Midbrain (tissue), 1 donor: ENCODE results near the gene PHACTR4.
A peak's percentile ranks its signal among the peaks of the same experiment; 100 is the strongest.
"Not testable (repeated sequence)": the region's sequence is repeated elsewhere in the genome, so short reads cannot be mapped to it uniquely, and the experiment has no call there.

Source experiments
- DNase-seq: peaks from one replicate; lab custom pipeline; 2025; lab: John Stamatoyannopoulos, UW

The PHACTR4 gene

DNA sequence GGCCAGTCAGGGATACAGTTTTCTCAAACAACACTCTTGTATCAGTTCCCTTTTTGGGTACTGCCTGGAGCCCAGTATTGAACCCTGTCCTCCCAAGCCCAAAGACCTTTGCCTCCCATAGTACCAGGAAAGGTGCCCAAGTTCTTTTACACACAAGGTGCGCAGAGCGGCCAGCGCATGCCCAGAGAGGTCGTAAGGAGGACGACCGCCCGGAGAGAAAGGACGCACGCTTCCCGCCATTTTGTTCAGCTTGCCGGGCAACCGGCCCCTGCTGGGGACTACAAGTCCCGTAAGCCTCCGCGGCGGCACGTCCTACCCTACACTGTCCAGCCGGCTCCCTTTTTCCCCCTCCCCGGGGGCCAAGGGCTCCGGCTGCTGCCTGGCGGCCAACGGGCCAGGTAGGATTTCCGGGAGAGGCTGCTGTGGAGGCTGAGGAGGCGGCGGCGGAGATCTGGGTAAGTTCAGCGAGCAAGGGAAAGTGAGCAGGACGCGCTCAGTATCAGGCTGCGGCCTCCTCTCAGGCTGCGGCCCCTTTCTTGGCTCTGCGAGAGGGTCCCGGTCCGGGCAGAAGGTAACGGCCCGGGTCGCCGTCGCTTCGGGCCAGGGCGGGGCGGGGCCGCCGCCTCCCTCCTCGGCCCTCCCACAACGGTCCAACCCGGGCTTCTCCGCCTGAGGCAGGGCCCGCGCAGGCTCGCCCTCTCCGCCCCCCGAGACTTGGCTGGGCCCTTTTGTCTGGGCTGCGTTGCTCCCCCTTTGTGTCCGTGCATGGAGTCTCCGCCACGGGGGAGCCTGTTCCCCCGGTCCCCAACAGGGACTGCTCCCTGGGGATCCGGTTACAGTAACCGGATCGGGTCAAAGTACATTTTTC lies at the start of gene PHACTR4:
Gene PHACTR4 (plus strand): TSS at position 370 of the 868 bp plus-strand sequence. CDS start 37,708 bp downstream, outside the sequence.
- DNase-seq, result peak; percentile 88

DNA sequence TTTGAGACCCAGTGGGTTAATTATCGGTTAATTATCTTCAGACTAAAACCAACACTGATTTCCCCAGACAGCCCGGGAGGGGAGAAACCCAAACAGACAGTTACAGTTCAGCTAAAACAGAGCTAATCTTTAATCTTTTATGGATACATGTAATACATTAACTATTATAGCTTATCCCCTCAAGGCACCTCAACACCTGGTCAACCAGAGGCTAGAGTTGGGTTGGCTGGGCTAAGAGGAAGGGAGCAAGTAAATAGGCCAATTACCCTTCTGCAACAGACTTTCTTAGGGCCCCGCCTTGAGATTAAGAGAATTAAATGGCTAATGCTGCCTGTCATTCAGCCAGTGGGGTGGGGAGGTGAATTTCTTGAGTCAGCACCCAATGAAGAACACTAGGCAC lies 47.3 kb upstream of the PHACTR4 start:
- DNase-seq, result no peak

DNA sequence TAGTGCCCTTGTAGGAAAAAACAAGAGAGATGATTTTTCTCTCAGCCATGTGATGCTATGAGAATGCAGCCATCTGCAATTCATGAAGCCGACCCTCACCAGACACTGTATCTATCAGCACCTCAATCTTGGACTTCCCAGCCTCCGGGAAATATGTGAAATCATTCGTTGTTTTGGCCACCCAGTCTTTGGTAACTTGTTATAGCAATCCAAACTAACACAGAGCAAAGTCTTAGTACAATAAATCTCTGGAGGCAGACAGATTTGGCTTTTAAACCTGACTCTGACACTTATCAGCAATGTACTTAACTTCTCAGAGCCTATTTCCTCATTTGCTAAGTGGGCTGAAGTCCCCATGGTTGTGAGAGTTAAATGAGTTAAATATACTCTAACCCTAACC lies 45.8 kb upstream of the PHACTR4 start:
- no peak for DNase-seq

DNA sequence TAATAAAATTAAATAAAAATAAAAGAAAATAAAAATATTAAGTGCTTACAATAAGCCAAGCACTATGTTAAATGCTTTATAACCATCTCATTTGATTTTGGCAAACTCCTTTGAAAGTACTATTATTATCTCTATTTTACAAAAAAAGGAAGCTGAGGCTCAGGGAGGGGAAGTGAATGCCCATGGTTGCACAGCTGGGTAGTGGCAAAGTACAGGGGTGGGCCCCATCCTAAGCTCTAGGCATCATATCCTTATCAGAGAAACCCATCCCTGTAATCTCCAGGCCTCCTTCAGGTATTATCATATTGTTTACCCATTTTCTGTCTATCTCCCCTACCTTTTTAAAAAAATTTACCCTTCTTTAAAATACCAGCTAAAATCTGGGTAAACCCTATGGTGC lies 43.0 kb upstream of the PHACTR4 start:
- DNase-seq, result no peak

DNA sequence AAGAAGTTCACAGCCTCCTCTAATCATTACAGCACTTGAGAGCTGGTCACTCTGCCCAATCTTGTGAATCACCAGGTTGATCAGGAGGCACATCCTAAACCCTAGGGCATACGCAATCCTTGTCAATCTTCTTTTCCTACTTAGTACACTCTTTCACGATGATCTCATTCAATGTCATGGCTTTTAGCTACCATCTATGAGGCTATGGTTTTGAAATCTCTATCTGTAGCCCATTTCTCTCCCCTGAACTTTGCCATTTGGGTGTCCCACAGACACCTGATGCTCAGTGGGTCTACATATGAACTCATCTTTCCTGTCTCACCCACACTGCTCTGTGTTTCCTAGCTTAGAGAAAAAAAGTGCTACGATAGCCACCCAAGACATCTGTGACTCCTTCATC lies 42.6 kb upstream of the PHACTR4 start:
- no peak for DNase-seq

DNA sequence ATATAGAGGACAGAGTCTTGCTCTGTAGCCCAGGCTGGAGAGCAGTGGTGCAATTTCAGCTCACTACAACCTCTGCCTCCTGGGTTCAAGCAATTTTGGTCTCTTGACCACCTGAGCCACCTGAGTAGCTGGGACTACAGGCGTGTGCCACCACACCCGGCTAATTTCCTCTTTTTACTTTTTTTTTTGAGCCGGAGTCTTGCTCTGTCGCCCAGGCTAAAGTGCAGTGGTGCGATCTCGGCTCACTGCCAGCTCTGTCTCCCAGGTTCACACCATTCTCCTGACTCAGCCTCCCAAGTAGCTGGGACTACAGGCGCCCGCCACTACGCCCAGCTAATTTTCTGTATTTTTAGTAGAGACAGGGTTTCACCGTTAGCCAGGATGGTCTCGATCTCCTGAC lies 42.1 kb upstream of the PHACTR4 start:
- DNase-seq, result not testable (repeated sequence)

DNA sequence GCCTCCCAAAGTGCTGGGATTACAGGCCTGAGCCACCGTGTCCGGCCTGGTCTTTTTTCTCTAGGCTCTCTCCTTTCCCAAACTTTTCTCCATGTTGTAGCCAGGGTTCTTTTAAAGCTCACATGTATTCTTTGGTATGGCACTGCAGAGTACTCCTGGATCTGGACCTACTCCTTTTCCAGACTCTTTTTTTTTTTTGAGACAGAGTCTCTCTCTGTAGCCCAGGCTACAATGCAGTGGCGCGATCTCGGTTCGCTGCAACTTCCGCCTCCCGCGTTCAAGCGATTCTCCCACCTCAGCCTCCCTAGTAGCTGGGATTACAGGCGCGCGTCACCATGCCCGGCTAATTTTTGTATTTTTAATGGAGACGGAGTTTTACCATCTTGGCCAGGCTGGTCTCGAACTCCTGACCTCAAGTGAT lies 41.3 kb upstream of the PHACTR4 start:
- no peak for DNase-seq

DNA sequence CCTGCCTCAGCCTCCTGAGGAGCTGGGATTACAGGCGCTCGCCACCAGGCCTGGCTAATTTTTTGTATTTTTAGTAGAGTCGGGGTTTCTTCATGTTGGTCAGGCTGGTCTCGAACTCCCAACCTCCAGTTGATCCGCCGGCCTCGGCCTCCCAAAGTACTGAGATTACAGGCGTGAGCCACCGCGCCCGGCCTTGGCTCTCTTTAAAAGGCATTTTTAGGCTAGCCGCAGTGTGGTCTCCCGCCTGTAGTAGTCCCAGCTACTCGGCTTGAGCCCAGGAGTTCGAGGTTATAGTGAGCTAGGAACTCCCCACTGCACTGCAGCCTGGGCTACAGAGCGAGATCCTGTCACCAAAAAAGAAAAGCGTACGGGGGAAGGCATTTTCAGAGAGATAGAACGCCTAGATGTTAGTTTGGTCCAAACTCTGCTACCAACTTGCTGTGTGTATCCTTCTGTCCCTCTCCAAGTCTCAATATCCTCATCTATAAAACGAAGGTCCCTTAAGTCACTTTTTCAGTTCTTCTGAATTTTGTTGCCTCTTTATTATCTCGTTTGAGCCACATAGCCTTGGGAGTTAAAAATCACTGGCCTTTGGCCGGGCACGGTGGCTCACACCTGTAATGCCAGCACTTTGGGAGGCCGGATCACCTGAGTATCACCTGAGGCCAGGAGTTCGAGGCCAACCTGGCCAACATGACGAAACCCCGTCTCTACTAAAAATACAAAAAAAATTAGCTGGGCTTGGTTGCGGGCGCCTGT lies 40.0 kb upstream of the PHACTR4 start:
- no peak for DNase-seq

DNA sequence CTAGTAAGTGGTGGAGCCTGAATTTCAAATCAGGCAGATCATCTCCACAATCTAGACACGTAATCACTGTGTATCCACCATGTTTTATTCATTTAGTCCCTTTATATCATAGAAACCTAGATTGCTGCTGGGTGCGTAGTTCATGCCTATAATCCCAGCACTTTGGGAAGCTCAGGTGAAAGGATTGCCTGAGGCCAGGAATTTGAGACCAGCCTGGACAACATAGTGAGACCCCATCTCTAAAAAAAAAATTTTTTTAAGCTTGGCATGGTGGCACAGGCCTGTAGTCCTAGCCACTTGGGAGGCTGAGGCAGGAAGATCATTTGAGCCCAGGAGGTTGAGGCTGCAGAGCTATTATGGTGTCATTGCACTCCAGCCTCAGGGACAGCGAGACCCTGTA lies 30.6 kb upstream of the PHACTR4 start:
- DNase-seq, result no peak

DNA sequence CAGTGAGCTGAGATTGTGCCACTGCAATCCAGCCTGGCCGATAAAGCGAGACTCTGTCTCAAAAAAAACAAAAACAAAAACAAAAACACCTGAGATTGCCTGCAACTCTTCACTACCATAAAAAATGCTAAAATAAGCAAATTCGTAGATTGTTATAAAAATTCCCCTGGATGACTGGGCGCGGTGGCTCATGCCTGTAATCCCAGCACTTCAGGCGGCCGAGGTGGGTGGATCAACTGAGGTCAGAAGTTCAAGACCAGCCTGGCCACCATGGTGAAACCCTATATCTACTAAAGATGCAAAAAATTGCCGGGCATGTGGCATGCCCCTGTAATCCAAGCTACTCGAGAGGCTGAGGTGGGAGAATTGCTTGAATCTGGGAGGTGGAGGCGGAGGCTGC lies 30.0 kb upstream of the PHACTR4 start:
- DNase-seq, result no peak

DNA sequence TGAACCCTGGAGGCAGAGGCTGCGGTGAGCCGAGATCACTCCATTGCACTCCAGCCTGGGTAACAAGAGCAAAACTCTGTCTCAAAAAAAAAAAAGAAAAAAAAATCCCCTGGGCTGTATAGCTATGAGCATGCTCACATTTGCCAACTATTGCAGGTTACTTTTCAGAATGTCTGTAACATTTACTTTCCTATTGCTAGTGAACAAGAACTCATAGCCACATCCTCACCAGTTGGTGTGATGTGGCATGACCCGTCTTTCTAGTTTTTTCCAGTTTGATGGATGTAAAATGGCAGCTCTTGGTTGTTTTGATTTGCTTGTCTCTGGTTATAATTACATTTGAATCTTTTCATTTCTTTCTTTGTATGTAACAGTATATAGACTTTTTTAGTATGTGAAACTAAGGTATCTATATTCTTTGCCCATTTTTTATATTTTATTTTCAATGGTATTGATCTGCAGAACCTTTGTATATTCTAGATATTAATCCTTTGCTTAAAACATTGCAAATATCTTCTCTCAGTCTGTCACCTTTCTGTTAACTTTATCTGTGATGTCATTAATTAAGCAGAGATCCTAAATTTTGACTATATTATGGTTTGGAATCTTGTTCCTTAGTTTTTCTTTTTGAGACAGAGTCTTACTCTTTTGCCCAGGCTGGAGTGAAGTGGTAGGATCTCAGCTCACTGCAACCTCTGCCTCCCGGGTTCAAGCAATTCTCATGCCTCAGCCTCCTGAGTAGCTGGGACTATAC lies 29.1 kb upstream of the PHACTR4 start:
- DNase-seq, result no peak

DNA sequence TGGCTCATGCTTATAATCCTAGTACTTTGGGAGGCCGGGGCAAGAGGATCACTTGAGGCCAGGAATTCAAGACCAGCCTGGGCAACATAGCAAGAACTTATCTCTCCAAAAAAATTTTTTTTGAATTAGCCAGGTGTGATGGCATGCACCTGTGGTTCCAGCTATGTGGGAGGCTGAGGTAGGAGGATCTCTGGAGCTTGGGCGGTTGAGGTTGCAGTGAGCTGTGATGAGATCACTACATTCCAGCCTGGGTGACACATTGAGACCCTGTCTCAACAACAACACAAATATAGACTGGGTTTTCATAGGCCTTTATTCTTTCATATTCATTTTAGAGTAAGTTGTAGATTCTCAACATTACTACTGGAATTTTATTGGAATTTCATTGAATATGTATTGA lies 27.9 kb upstream of the PHACTR4 start:
- DNase-seq, result no peak

DNA sequence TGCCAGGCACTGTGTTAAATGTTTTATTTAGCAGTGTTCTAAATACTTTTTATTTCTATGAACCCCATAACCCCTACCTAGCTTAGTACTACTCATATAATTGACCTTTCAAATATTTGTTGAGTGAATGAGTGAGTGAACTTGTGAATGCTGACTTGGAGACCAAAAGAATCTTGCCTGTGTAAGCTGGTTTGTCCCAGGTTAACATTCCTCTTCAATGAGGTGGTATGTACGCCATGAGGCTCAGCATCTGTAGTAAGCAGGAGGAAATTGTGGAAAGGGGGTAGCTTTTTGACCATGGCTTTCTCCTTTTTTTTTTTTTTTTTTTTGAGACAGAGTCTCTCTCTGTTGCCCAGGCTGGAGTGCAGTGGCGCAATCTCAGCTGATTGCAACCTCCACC lies 26.1 kb upstream of the PHACTR4 start:
- DNase-seq, result no peak

DNA sequence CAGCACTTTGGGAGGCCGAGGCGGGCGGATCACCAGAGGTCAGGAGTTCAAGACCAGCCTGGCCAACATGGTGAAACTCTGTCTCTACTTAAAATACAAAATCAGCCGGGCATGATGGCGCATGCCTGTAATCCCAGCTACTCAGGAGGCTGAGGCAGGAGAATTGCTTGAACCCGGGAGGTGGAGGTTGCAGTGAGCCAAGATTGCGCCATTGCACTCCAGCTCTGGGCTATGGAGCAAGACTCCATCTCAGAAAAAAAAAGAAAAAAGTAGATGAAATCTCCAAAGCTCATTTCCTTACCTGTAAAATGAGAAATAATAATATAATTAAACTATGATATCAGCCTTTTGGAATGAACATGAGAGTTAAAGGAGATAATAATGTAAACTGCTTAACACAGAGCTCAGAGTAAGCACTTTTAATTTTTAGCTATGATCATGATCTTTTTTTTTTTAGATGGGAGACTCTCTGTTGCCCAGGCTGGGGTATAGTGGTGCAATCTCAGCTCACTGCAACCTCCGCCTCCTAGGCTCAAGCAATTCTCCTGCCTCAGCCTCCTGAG lies 16.2 kb upstream of the PHACTR4 start:
- DNase-seq, result not testable (repeated sequence)

DNA sequence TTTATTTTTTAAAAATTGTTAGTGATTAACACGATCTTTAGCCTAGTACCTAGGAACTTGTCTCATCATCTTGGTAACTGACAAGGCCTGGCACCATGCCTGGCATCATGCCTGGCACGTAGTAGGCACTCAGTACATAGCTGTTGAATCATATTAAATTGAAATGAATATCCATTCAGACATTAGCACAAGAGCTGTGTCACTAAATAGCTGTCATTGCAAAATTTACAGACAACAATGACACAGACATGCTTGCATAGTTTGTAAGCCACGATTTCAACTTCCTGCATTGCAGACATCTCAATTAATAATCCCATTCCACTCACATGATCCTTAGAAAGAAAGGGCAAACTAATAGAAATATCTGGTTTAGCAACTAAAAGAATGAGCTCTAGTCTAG lies 15.4 kb upstream of the PHACTR4 start:
- no peak for DNase-seq

DNA sequence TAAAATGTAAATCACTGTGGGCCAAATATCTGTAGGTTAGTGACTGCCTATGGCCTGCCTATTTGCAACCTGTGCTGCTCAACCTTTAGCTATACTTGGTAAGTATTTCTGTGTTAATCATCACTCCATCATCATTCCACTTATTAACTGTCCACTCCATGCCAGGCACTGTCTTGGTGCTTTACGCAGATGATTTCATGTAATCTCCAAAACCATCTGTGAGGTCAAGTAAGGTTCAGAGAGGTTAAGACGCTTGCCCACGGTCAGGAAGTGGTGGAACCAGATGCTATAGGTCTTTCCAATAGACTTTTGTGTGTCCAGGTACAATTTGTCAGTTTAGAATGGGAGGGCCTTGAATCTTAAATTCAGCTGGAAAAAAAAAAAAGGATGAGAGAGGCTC lies 10.8 kb upstream of the PHACTR4 start:
- DNase-seq, result no peak

DNA sequence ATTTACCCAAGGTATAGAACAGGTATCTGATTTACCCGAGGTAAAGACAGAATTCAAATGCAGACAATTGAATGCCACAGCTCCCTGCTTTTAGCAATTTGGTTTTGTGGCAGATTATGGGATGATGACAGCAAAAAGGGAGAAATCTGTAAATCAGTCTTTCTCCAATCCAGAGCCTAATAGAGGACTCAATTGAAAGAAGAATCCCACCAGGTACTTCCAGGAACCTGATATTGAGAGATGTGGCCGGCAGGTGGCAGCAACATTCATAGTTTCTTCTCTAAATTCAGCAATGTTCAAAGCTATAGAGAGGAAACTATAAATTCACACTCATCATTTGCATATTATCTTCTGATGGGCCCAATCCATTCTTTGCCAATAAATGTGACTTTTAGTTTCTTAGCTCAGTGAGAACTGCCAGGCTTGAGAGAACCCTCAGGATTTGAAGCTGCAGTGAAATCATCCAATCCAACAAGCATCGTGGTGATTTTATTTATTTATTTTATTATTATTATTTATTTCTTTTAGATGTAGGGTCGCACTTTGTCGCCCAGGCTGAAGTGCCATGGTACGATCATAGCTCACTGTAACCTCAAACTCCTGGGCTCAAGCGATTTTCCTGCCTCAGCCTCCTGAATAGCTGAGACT lies 9.8 kb upstream of the PHACTR4 start:
- peak; percentile 37 for DNase-seq

DNA sequence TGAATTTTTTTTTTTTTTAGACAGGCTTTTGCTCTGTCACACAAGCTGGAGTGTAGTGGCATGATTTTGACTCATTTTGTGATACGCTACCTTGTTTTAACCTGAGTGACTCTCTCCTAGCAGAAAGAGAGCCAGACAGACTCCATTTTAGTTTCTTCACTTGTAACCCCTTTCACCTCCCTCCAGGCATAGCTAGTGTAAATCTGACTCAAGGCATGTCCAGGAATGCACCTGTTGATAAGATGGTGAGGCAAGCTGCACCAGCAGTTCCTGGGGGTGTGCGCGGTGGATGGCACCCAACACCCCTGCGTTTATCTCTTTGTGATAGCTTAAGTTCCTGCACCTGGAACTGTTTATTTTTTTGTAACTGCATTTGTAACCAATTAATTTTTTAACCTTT lies 4.7 kb upstream of the PHACTR4 start:
- no peak for DNase-seq

DNA sequence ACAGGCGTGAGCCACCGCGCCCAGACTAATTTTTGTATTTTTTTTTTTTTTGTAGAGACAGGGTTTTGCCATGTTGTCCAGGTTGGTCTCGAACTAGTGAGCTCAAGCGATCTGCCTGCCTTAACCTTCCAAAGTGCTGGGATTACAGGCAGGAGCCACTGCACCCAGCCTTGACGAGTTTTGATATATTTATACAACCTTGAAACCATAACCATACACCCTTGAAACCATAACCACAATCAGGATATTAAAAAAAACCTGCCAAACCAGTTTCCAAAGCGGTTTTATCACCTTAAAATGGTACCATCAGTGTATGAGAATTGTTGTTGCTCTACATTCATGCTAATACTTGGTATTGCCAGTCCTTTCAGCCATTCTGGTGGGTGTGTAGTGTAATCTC lies 3.7 kb upstream of the PHACTR4 start:
- DNase-seq, result no peak

DNA sequence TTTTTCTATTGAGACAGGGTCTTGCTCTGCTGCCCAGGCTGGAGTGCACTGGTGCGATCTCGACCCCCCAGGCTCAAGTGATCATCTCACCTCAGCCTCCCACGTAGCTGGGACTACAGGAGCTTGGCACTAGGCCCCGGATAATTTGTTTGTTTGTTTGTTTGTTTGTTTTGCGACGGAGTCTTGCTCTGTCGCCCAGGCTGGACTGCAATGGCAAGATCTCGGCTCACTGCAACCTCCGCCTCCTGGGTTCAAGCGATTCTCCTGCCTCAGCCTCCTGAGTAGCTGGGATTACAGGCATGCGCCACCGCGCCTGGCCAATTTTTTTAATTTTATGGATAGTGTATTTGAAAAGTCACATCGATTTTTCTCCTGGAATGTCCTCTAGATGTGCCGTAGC lies 932 bp upstream of the PHACTR4 start:
- DNase-seq, result not testable (repeated sequence)

DNA sequence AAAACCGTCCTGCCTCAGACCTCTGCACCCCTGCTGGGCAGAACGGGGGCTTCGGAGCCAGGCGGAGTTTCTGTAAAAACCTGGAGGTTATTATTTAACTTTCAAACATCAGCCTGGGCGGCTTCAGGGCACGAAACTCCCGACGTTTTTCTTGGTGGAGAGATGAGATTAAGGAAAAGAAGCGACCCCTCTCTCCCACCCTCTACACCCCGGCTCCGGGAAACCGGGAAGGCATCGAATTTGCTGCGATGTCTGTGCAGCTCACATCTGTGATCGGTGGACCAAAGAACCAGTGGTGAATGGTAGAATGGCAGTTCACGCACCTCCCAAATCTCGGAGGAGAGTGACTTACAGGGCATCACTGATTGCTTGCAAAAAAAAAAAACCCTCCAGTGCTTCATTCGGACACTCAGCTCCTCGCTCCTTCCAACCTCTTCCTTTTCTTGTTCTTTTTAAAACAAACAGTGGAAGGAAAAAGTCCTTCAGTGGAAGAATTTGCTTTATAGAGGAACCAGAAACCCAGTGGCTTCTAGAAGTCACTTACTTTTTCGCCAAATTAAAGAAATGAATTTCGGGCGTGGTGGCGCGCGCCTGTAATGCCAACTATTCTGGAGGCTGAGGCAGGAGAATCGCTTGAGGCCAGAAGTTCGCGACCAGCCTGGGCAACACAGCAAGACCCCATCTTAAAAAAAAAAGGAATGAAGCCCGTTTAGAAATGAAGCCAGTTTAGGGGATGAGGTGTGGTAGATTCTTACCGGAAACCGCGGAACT lies 884 bp downstream of the PHACTR4 start:
- DNase-seq, result peak; percentile 24
